ENCODE results near the gene PGR.

- TF ChIP-seq CTCF (IDR thresholded peaks at IDR 0.05) (no peak), SREBF2 (IDR thresholded peaks at IDR 0.05) (no peak), MAFK (IDR thresholded peaks at IDR 0.05; ENCODE audit: partially characterized antibody) (no peak), RCOR1 (IDR thresholded peaks at IDR 0.05; ENCODE audit: low read depth, low read length) (no peak), PHF8 (IDR thresholded peaks at IDR 0.05; ENCODE audit: borderline replicate concordance, low read depth) (no peak), REST (IDR thresholded peaks at IDR 0.05) (no peak), RARB (CRISPR knock-in tag; IDR thresholded peaks at IDR 0.05) (no peak), EHMT2 (IDR thresholded peaks at IDR 0.05; ENCODE audit: low read depth) (no peak), RAD21 (conservative IDR thresholded peaks at IDR 0.05 in 1 of 2, IDR thresholded peaks at IDR 0.05 in 1 of 2) (no peak)
These were observed 37.8 kb downstream of the PGR start for GRCh38 chr11:101091781-101092180.
